B cell (primary cell): ENCODE data around the gene TMEM87B. TPM values are rescaled to one million over a fixed set of nuclear protein-coding genes. Genes with fewer than 3 reads are reported as not detected.

Experiments used
- ATAC-seq: fragments of 200-7000 bp; cut with Tn5 transposase; one replicate; pipeline ENCODE4 v1.10.0; 2021; ENCODE audit warnings: low read depth, mild to moderate bottlenecking, moderate number of reproducible peaks, moderate library complexity
- CTCF ChIA-PET: fragments of 350-600 bp; sonication (Branson Sonifier 250); formaldehyde crosslinking; loops from one replicate; lab custom pipeline; 2021; ENCODE audit warnings: antibody characterized with exemption, inconsistent platforms; lab: Charles Lee
- POLR2A ChIA-PET: fragments of 350-600 bp; sonication (Branson Sonifier 250); formaldehyde crosslinking; loops from one replicate; lab custom pipeline; 2021; ENCODE audit warnings: antibody characterized with exemption; lab: Charles Lee
- DNase-seq: peaks from one replicate; pipeline ENCODE4 v3.0.0; 2013
- H2AFZ ChIP-seq: 2 replicates; pipeline ENCODE4 v1.6.1; 2012; ENCODE audit warnings: mild to moderate bottlenecking, low read depth, low read length; ENCODE audit not compliant: insufficient read depth, poor library complexity, severe bottlenecking
- H3K27ac ChIP-seq, 2 donors: 1 replicate in 1 of 2; 2 replicates in 1 of 2; pipeline ENCODE4 v1.5.1; 2012 to 2013; ENCODE audit warnings: low read length in 2 of 2, mild to moderate bottlenecking in 2 of 2, moderate library complexity in 1 of 2
- H3K27me3 ChIP-seq, 4 experiments: fragments of 200-600 bp in 1 of 4; sonication (generic) in 1 of 4; replicated peaks in 1 of 4; 1 replicate in 2 of 4; 2 replicates in 2 of 4; pipeline versions ENCODE4 v1.6.1 to v1.7.0; 2013 to 2016; ENCODE audit warnings: low read length in 3 of 4, mild to moderate bottlenecking in 2 of 4, mixed read lengths in 1 of 4, moderate library complexity in 1 of 4; ENCODE audit not compliant: insufficient read depth in 4 of 4, control insufficient read depth in 3 of 4; ENCODE audit errors: control extremely low read depth in 1 of 4
- H3K36me3 ChIP-seq, 2 experiments: replicated peaks in 1 of 2; 1 replicate in 1 of 2; 2 replicates in 1 of 2; pipeline versions ENCODE4 v1.6.1 to v1.7.1; 2013; ENCODE audit warnings: low read length in 1 of 2; ENCODE audit not compliant: insufficient read depth in 2 of 2, control insufficient read depth in 1 of 2; ENCODE audit errors: control extremely low read depth in 1 of 2, extremely low read depth in 1 of 2
- H3K4me1 ChIP-seq, 2 donors: fragments of 200-600 bp in 1 of 2; sonication (generic) in 1 of 2; 1 replicate in 1 of 2; 2 replicates in 1 of 2; pipeline versions ENCODE4 v1.5.1 to v1.6.1; 2013 to 2017; ENCODE audit warnings: low read length in 2 of 2; ENCODE audit not compliant: control insufficient read depth in 2 of 2, insufficient read depth in 2 of 2
- H3K4me2 ChIP-seq: replicated peaks from 2 replicates; pipeline ENCODE3; 2012; ENCODE audit warnings: mild to moderate bottlenecking, low read depth, low read length; ENCODE audit not compliant: poor library complexity, severe bottlenecking
- H3K4me3 ChIP-seq, 5 experiments: fragments of 200-600 bp in 1 of 5; sonication (generic) in 1 of 5; 1 replicate in 3 of 5; 2 replicates in 2 of 5; pipeline versions ENCODE4 v1.5.1 to v1.7.0; 2011 to 2016; ENCODE audit warnings: low read length in 4 of 5, mild to moderate bottlenecking in 4 of 5, low read depth in 2 of 5, control low read depth in 1 of 5, moderate library complexity in 1 of 5; ENCODE audit not compliant: insufficient read depth in 1 of 5; ENCODE audit errors: control extremely low read depth in 1 of 5, extremely low read depth in 1 of 5
- H3K79me2 ChIP-seq: fragments of 200-600 bp; sonication (generic); one replicate; pipeline ENCODE4 v1.6.0; 2016; ENCODE audit warnings: low read length; ENCODE audit not compliant: control insufficient read depth, insufficient read depth
- H3K9ac ChIP-seq: fragments of 200-600 bp; sonication (generic); 2 replicates; pipeline ENCODE4 v1.6.1; 2017; ENCODE audit warnings: mild to moderate bottlenecking, low read length, moderate library complexity
- H3K9me3 ChIP-seq, 3 donors: one replicate each; pipeline versions ENCODE4 v1.6.1 to v1.7.1; 2013; ENCODE audit warnings: low read length in 2 of 3; ENCODE audit not compliant: control insufficient read depth in 2 of 3, insufficient read depth in 1 of 3; ENCODE audit errors: control extremely low read depth in 1 of 3
- H4K20me1 ChIP-seq: 2 replicates; pipeline ENCODE4 v1.6.0; 2012; ENCODE audit warnings: mild to moderate bottlenecking, low read length; ENCODE audit not compliant: insufficient read depth, control insufficient read depth, poor library complexity, severe bottlenecking
- H3K27ac Mint-ChIP-seq: one replicate; pipeline ENCODE4 v1.8.0; 2021; ENCODE audit warnings: mixed read lengths
- H3K27me3 Mint-ChIP-seq: one replicate; pipeline ENCODE4 v1.8.0; 2021; ENCODE audit warnings: mixed read lengths
- H3K4me1 Mint-ChIP-seq: one replicate; pipeline ENCODE4 v1.8.0; 2021; ENCODE audit warnings: mixed read lengths
- H3K4me3 Mint-ChIP-seq: one replicate; pipeline ENCODE4 v1.8.0; 2021; ENCODE audit warnings: mixed read lengths
- H3K9me3 Mint-ChIP-seq: one replicate; pipeline ENCODE4 v1.8.0; 2022; ENCODE audit warnings: mixed read lengths; ENCODE audit not compliant: insufficient read depth
- CTCF ChIP-seq: fragments of 200-600 bp; IDR thresholded peaks from one replicate; pipeline ENCODE4 v1.8.0; 2022; ENCODE audit warnings: antibody characterized with exemption, mild to moderate bottlenecking
- EZH2 ChIP-seq: IDR thresholded peaks from 2 replicates; pipeline ENCODE4 v1.6.1; 2012; ENCODE audit warnings: borderline replicate concordance, low read depth, mild to moderate bottlenecking, moderate library complexity, low read length; ENCODE audit not compliant: insufficient read depth, poor library complexity, severe bottlenecking
- WGBS: methylation state at CpG from one replicate; pipeline ENCODE4 v1.1.5; 2013; ENCODE audit warnings: missing lambda C conversion rate; ENCODE audit not compliant: insufficient coverage; 5-methylcytosine and 5-hydroxymethylcytosine counted together
- intact Hi-C: fragments of 100-400 bp; cut with micrococcal nuclease; formaldehyde crosslinking; loops from one replicate; pipeline ENCODE4 v1.10.0; 2022
- polyA plus RNA-seq: library from polyadenylated mRNA; depleted of rRNA; stranded (reverse); fragments of >200 nt; gene quantifications from 2 replicates; pipeline ENCODE4 v1.2.3, GENCODE V29; 2012
- total RNA-seq, 2 donors: library from RNA; stranded (reverse); fragments of 120-200 nt in 1 of 2; gene quantifications; 1 replicate in 1 of 2; 2 replicates in 1 of 2; pipeline versions ENCODE4 v1.2.3 to v1.2.4, GENCODE V29; 2013 to 2022

The TMEM87B gene
- total and polyA plus RNA-seq, 2 donors (not counting 1 experiment from before 2014, with no cell fraction given): 9.4 to 21.0 TPM

- Histone ChIP-seq H3K4me2 (no peak overlapping the region), H3K4me1 (no peaks in the 10 kb centered on the region), H3K27ac (no peak overlapping the region), H3K36me3 (peaks cover 10 to 62% of the 10 kb centered on the region in 2 experiments), H3K9ac (no peak overlapping the region), H4K20me1 (no peaks in the 10 kb centered on the region), H3K9me3 (peaks cover 0 to 14% (median 5%) of the 10 kb centered on the region in 3 donors), H2AFZ (no peak overlapping the region), H3K4me3 (no peak overlapping the region), H3K27me3 (no peaks in the 10 kb centered on the region), H3K79me2 (no peaks in the 10 kb centered on the region)
- DNase-seq: no peak
- Mint-ChIP-seq H3K27ac (no peak overlapping the region), H3K9me3 (peaks cover 4% of the 10 kb centered on the region), H3K4me3 (no peak overlapping the region), H3K27me3 (no peaks in the 10 kb centered on the region), H3K4me1 (no peaks in the 10 kb centered on the region)
- ChIA-PET CTCF (interaction anchor here (1.9 kb wide), 1 partner anchor 13 kb away, joined by 7 read pairs; no protein-coding TSS in a partner anchor), POLR2A (no interaction called here)
- TF ChIP-seq CTCF (no peak), EZH2 (no peak)
- no CpG with 5 or more reads among the region's 1 CpG for WGBS
- intact Hi-C loops: no loop called here
- no peak for ATAC-seq
These were observed 53.2 kb downstream of the TMEM87B start for GRCh38 chr2:112108178-112108832.

- Histone ChIP-seq H3K4me3 (no peak overlapping the region), H3K9me3 (peaks cover 0 to 14% (median 5%) of the 10 kb centered on the region in 3 donors), H3K27me3 (no peaks in the 10 kb centered on the region), H3K4me2 (no peak overlapping the region), H4K20me1 (no peaks in the 10 kb centered on the region), H3K9ac (no peak overlapping the region), H3K36me3 (peaks cover 7 to 56% of the 10 kb centered on the region in 2 experiments), H3K27ac (no peak overlapping the region), H3K4me1 (no peaks in the 10 kb centered on the region), H2AFZ (no peak overlapping the region), H3K79me2 (no peaks in the 10 kb centered on the region)
- no peak overlapping the region for H3K27ac Mint-ChIP-seq
- H3K4me3 Mint-ChIP-seq: no peak overlapping the region
- no peak for ATAC-seq
- H3K4me1 Mint-ChIP-seq: no peaks in the 10 kb centered on the region
- ChIA-PET POLR2A (no interaction called here), CTCF (interaction anchor here (1.9 kb wide), 1 partner anchor 12 kb away, joined by 7 read pairs; no protein-coding TSS in a partner anchor)
- DNase-seq: no peak
- peaks cover 4% of the 10 kb centered on the region for H3K9me3 Mint-ChIP-seq
- no peaks in the 10 kb centered on the region for H3K27me3 Mint-ChIP-seq
- TF ChIP-seq CTCF (no peak), EZH2 (no peak)
- intact Hi-C loops: no loop called here
These were observed 54.2 kb downstream of the TMEM87B start for GRCh38 chr2:112109278-112109677.
